ENCODE data around the gene PANX2. TPM values are rescaled to one million over a fixed set of nuclear protein-coding genes. Genes with fewer than 3 reads are reported as not detected.

Gene PANX2
- total and polyA plus RNA-seq, 2 of the 13 experiments (the other 11 are each of a cell fraction or from before 2014, with no cell fraction given) = 0.15 to 1.1 TPM

DNA sequence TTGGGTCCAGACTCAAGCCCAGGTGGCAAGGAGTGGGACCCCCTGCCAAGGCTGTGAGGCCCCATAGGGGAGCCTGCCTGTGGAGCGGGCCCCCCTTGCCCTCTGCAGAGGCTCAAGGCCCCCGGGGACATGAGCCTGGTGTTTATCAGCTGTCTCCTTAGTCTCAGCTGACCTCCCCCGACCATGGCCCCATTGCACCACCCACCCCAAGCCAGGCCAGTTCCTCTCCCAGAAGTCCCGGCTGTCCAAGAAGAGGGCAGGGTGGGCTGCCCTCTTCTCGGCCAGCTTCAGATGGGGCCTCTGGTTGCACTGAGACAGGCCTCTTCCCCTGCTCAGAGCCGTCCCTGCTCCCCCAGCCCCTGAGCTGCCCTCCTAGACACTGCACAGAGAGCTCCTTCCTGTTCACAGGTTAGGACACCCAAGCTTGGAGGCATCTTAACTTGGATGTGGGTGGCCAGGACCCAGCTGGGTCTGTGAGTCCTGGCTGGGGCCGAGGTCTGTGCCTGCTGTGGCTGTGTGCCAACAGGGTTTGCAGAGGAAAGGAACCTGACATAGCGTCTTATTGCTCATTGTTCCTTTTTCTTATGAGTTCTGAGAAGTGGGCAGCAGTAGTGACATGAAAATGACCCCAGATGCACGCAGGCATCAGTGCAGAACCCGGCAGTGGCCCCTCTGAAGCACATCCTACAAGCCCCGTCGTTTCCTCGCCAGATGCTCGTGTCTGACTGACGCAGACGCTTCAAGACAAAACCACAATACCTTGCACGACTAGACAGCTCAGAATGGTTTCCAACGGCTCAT lies 20.6 kb downstream of the PANX2 start:
- peaks cover 9% of the 10 kb centered on the region for H3K4me1 ChIP-seq (ENCODE audit: insufficient read depth, low read length)
- no peak overlapping the region for H3K4me2 ChIP-seq (ENCODE audit: low read depth, low read length)
- H4K20me1 ChIP-seq (ENCODE audit: insufficient read depth, low read length) = peaks cover 2% of the 10 kb centered on the region; the same call in 1 of the 2 replicates
- FAIRE-seq = no peak
- intact Hi-C loops (cut with micrococcal nuclease; ENCODE audit: unreplicated experiment) (no loop called here), in situ Hi-C loops (cut with HindIII; ENCODE audit: extremely low pct_ligation_motif_present, low pct_unique_long_range_greater_than_20kb) (no loop called here)
- H3K27ac ChIP-seq (ENCODE audit: extremely low read length, insufficient read depth, low read length) = no peak overlapping the region
- DNase-seq (ENCODE audit: low spot score) = no peak
- no peak overlapping the region for H2AFZ ChIP-seq (ENCODE audit: low read length)
- no peak for TF ChIP-seq ZNF441 (CRISPR knock-in tag; IDR thresholded peaks at IDR 0.05; ENCODE audit: borderline replicate concordance)
- TF ChIP-seq NFKBIZ (CRISPR knock-in tag; IDR thresholded peaks at IDR 0.05) = no peak
- TF ChIP-seq SAFB2 (CRISPR knock-in tag; IDR thresholded peaks at IDR 0.05; ENCODE audit: borderline replicate concordance, low read depth) = no peak
- TF ChIP-seq, protein P1, sequence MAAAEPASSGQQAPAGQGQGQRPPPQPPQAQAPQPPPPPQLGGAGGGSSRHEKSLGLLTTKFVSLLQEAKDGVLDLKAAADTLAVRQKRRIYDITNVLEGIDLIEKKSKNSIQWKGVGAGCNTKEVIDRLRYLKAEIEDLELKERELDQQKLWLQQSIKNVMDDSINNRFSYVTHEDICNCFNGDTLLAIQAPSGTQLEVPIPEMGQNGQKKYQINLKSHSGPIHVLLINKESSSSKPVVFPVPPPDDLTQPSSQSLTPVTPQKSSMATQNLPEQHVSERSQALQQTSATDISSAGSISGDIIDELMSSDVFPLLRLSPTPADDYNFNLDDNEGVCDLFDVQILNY (CRISPR knock-in tag; conservative IDR thresholded peaks at IDR 0.05) = no peak
- TF ChIP-seq, protein P2, sequence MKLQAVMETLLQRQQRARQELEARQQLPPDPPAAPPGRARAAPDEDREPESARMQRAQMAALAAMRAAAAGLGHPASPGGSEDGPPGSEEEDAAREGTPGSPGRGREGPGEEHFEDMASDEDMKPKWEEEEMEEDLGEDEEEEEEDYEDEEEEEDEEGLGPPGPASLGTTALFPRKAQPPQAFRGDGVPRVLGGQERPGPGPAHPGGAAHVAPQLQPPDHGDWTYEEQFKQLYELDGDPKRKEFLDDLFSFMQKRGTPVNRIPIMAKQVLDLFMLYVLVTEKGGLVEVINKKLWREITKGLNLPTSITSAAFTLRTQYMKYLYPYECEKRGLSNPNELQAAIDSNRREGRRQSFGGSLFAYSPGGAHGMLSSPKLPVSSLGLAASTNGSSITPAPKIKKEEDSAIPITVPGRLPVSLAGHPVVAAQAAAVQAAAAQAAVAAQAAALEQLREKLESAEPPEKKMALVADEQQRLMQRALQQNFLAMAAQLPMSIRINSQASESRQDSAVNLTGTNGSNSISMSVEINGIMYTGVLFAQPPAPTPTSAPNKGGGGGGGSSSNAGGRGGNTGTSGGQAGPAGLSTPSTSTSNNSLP (IDR thresholded peaks at IDR 0.05; ENCODE audit: low read depth, low read length) = no peak
- TF ChIP-seq, protein P3, sequence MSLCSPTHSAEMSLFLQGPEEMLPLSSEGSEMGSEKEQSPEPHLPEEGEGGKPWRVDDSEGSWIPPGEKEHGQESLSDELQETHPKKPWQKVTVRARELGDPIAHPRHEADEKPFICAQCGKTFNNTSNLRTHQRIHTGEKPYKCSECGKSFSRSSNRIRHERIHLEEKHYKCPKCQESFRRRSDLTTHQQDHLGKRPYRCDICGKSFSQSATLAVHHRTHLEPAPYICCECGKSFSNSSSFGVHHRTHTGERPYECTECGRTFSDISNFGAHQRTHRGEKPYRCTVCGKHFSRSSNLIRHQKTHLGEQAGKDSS (CRISPR knock-in tag; IDR thresholded peaks at IDR 0.05; ENCODE audit: borderline replicate concordance, low read depth) = no peak
- TF ChIP-seq ZNF317 (CRISPR knock-in tag; IDR thresholded peaks at IDR 0.05) = no peak
- no peak for TF ChIP-seq DMAP1 (CRISPR knock-in tag; IDR thresholded peaks at IDR 0.05)
- TF ChIP-seq MED13 (CRISPR knock-in tag; IDR thresholded peaks at IDR 0.05) = no peak
- ChIA-PET CTCF (ENCODE audit: low intra/inter-chr PET ratio, low total read pairs) (no interaction called here), POLR2A (no interaction called here)
- no peak overlapping the region for H3K9ac ChIP-seq (ENCODE audit: insufficient read depth, low read depth, low read length)
- no peak overlapping the region for H3K4me3 ChIP-seq (replicated peaks in 1 of 3; ENCODE audit: insufficient read depth in 1 of 3, low read depth in 2 of 3, low read length in 3 of 3)
- peaks cover 14 to 22% of the 10 kb centered on the region in 2 experiments; a peak in 4 of 5 replicates for H3K36me3 ChIP-seq (replicated peaks in 1 of 2; ENCODE audit: control insufficient read depth in 1 of 2, insufficient read depth in 2 of 2, low read length in 2 of 2)
- H3K79me2 ChIP-seq (ENCODE audit: insufficient read depth, low read length) = peaks cover 18% of the 10 kb centered on the region
- no peaks in the 10 kb centered on the region for H3K27me3 ChIP-seq (ENCODE audit: control insufficient read depth in 1 of 2, insufficient read depth in 2 of 2, low read length in 2 of 2)
- BruUV-seq (replicated peaks) = no TSS peak
- WGBS (ENCODE audit: low lambda C conversion rate) = 95% methylated on average over 14 of the region's 18 CpGs
- no peaks in the 10 kb centered on the region for H3K9me3 ChIP-seq (ENCODE audit: low read length)
- ATAC-seq = no peak

All from HepG2 (cell line).